ENCODE data around the gene EEF2K.
"Not testable (repeated sequence)": the region's sequence is repeated elsewhere in the genome, so short reads cannot be mapped to it uniquely, and the experiment has no call there.

Gene EEF2K

GRCh38 chr16:22190081-22190775, 15.8 kb upstream of the EEF2K start:
- no peak for DNase-seq (ENCODE audit: low read depth)

- peak; percentile 99 for DNase-seq (ENCODE audit: low read depth)
Observed at GRCh38 chr16:22190776-22191531, 15.1 kb upstream of the EEF2K start.

- no peak for DNase-seq (ENCODE audit: low read depth)
Observed at GRCh38 chr16:22191532-22192260, 14.4 kb upstream of the EEF2K start.

- DNase-seq (ENCODE audit: low read depth), result peak; percentile 68
Observed at GRCh38 chr16:22192261-22193062, 13.6 kb upstream of the EEF2K start.

- DNase-seq (ENCODE audit: low read depth), result no peak
Observed at GRCh38 chr16:22193063-22193411, 13.0 kb upstream of the EEF2K start.

- no peak for DNase-seq (ENCODE audit: low read depth)
Observed at GRCh38 chr16:22194707-22195444, 11.2 kb upstream of the EEF2K start.

- DNase-seq (ENCODE audit: low read depth), result no peak
Observed at GRCh38 chr16:22195445-22195694, 10.7 kb upstream of the EEF2K start.

- DNase-seq (ENCODE audit: low read depth), result peak; percentile 76
Observed at GRCh38 chr16:22195695-22196558, 10.2 kb upstream of the EEF2K start.

- DNase-seq (ENCODE audit: low read depth), result not testable (repeated sequence)
Observed at GRCh38 chr16:22196559-22197168, 9.4 kb upstream of the EEF2K start.

- DNase-seq (ENCODE audit: low read depth), result no peak
Observed at GRCh38 chr16:22198547-22199293, 7.4 kb upstream of the EEF2K start.

GRCh38 chr16:22202261-22202637, 3.8 kb upstream of the EEF2K start:
- DNase-seq (ENCODE audit: low read depth), result no peak

GRCh38 chr16:22203091-22203490, 3.0 kb upstream of the EEF2K start:
- DNase-seq (ENCODE audit: low read depth), result no peak

- no peak for DNase-seq (ENCODE audit: low read depth)
Observed at GRCh38 chr16:22204091-22204655, 1.9 kb upstream of the EEF2K start.

- no peak for DNase-seq (ENCODE audit: low read depth)
Observed at GRCh38 chr16:22205577-22206012, 483 bp upstream of the EEF2K start.

GRCh38 chr16:22206842-22207714, 1.0 kb downstream of the EEF2K start:
- DNase-seq (ENCODE audit: low read depth), result no peak

GRCh38 chr16:22207715-22208360, 1.8 kb downstream of the EEF2K start:
- no peak for DNase-seq (ENCODE audit: low read depth)

GRCh38 chr16:22210285-22210684, 4.2 kb downstream of the EEF2K start:
- no peak for DNase-seq (ENCODE audit: low read depth)

GRCh38 chr16:22210854-22211253, 4.8 kb downstream of the EEF2K start:
- no peak for DNase-seq (ENCODE audit: low read depth)

Measured in GM04504 (cell line).